Osteoblast (primary cell): ENCODE measurements around the gene CEMP1. TPM values are rescaled to one million over a fixed set of nuclear protein-coding genes. Genes with fewer than 3 reads are reported as not detected.

Experiments used
- DNase-seq: peaks from one replicate; pipeline ENCODE4 v3.0.0; 2011; ENCODE audit warnings: low spot score, mixed read lengths; ENCODE audit not compliant: insufficient read length; ENCODE audit errors: missing footprints
- H2AFZ ChIP-seq: 2 replicates; pipeline ENCODE4 v1.6.0; 2011; ENCODE audit warnings: mild to moderate bottlenecking, low read length
- H3K27ac ChIP-seq: 2 replicates; pipeline ENCODE4 v1.5.1; 2011; ENCODE audit warnings: mild to moderate bottlenecking, low read depth, low read length, moderate library complexity
- H3K27me3 ChIP-seq: 2 replicates; pipeline ENCODE4 v1.6.0; 2012; ENCODE audit warnings: mild to moderate bottlenecking, control low read depth, inconsistent platforms, low read length, moderate library complexity; ENCODE audit not compliant: insufficient read depth
- H3K36me3 ChIP-seq: 2 replicates; pipeline ENCODE4 v1.5.1; 2011; ENCODE audit warnings: mild to moderate bottlenecking, low read length, control low read depth, moderate library complexity; ENCODE audit not compliant: insufficient read depth
- H3K4me1 ChIP-seq: 2 replicates; pipeline ENCODE4 v1.5.1; 2011; ENCODE audit warnings: mild to moderate bottlenecking, low read length, control low read depth, moderate library complexity; ENCODE audit not compliant: insufficient read depth
- H3K4me2 ChIP-seq: 2 replicates; pipeline ENCODE4 v1.6.0; 2011; ENCODE audit warnings: mild to moderate bottlenecking, low read length; ENCODE audit not compliant: insufficient read depth
- H3K4me3 ChIP-seq: fragments of 200-600 bp; sonication (generic); 3 replicates; pipeline ENCODE4 v1.5.1; 2012; ENCODE audit warnings: mild to moderate bottlenecking, low read length, inconsistent platforms; ENCODE audit not compliant: insufficient read depth
- H3K79me2 ChIP-seq: 2 replicates; pipeline ENCODE4 v1.6.0; 2012; ENCODE audit warnings: mild to moderate bottlenecking, low read length, control low read depth, inconsistent platforms; ENCODE audit not compliant: insufficient read depth
- H3K9me3 ChIP-seq: 2 replicates; pipeline ENCODE4 v1.5.1; 2011; ENCODE audit warnings: low read depth, low read length, control low read depth
- H4K20me1 ChIP-seq: 2 replicates; pipeline ENCODE4 v1.6.0; 2012; ENCODE audit warnings: mild to moderate bottlenecking, low read length, control low read depth; ENCODE audit not compliant: insufficient read depth
- total RNA-seq: library from RNA; depleted of rRNA; stranded (reverse); fragments of >200 nt; gene quantifications from 2 replicates; pipeline ENCODE4 v1.2.3, GENCODE V29; 2012
- TF ChIP-seq, protein P1 (sequence below): IDR thresholded peaks from 2 replicates; pipeline ENCODE4 v1.5.1; 2011; ENCODE audit warnings: mild to moderate bottlenecking, low read depth, low read length, moderate library complexity; ENCODE audit errors: extremely low read depth

The CEMP1 gene
- total RNA-seq, 1 donor = not detected

DNA sequence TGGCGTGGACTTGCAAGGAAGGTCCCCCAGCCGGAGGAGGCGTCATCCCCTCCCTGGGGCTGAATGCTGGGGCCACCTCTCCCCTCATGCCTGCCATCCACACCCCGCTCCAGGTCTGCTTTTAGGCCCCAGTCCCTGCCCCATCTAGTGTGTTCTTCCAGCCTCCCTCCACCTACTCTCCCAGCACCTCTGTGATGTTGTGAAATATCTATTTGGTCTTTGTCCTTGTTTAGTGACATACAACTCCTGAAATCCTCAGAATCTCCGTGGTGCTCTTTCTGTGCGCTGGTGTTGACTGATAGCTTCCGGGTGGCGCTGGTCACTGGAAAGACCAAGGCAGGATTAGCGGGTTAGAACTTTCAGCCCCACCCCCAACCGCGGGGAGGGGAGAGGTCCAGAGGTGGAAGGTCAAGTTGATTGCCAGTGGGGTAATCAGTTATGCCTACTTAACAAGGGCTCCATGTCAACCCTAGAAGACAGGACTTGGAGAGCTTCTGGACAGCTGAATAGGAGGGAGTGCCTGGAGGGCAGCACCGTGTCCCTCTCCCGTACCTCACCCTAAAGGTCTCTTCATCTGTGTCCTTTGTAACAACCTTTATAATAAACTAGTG lies 46.2 kb downstream of the CEMP1 start:
- TF ChIP-seq, protein P1, sequence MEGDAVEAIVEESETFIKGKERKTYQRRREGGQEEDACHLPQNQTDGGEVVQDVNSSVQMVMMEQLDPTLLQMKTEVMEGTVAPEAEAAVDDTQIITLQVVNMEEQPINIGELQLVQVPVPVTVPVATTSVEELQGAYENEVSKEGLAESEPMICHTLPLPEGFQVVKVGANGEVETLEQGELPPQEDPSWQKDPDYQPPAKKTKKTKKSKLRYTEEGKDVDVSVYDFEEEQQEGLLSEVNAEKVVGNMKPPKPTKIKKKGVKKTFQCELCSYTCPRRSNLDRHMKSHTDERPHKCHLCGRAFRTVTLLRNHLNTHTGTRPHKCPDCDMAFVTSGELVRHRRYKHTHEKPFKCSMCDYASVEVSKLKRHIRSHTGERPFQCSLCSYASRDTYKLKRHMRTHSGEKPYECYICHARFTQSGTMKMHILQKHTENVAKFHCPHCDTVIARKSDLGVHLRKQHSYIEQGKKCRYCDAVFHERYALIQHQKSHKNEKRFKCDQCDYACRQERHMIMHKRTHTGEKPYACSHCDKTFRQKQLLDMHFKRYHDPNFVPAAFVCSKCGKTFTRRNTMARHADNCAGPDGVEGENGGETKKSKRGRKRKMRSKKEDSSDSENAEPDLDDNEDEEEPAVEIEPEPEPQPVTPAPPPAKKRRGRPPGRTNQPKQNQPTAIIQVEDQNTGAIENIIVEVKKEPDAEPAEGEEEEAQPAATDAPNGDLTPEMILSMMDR = no peak
- Histone ChIP-seq H3K4me2 (no peak overlapping the region), H3K4me1 (peaks cover 14% of the 10 kb centered on the region), H3K4me3 (no peak overlapping the region), H3K27ac (no peak overlapping the region), H3K9me3 (no peaks in the 10 kb centered on the region), H3K36me3 (no peaks in the 10 kb centered on the region), H4K20me1 (peaks cover 23% of the 10 kb centered on the region), H3K79me2 (peaks cover 54% of the 10 kb centered on the region), H2AFZ (no peak overlapping the region), H3K27me3 (no peaks in the 10 kb centered on the region)
- peak; percentile 41 for DNase-seq

DNA sequence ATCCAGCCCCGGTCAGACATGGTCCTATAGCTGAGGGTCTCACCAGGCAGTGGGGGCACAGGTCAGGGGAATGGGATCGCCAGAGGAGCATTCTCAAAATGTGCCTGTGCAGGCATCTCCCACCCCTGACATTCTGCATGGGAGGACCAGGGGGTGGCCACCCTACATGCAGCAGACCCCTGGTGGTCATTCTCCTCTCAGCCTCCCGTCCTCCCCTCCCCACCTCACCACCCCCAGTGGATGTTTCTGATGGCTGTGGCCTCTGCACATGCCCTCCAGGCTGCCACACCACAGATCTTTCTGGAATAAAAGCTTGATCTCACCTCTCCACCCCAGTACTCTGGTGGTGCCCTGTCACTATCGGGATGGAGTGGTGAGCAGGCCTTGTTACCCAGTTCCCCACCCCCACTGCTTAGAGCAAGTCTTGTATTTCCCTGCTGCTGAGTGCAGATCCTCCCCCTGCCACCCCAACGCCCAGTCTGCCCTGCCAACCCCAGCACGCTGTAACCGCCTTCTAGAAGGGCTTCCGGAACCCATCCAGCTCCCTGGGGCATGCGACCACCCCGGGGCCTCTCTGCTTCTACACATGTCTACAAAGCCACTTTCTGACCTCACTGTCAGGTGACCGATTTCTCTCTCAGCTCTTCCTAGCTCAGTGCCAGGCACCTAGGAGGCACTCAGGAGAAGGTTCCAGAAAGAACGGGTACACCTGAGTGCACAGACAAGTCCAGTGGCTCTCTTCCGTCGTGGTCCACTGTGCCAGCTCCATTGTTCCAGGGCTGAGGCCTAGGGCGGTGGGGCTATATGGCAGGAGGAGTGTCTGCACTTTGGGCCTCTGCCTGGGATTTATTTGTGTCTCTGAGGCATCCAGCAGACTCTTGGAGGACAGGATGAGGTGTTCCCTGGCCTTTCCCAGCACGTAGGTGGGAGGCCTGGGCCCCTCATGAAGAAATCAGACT lies 47.0 kb downstream of the CEMP1 start:
- Histone ChIP-seq H3K27me3 (no peaks in the 10 kb centered on the region), H3K36me3 (no peaks in the 10 kb centered on the region), H3K79me2 (peaks cover 49% of the 10 kb centered on the region), H3K27ac (no peak overlapping the region), H3K4me3 (peak overlapping the region; percentile 66), H3K4me1 (peaks cover 14% of the 10 kb centered on the region), H3K4me2 (peak overlapping the region; percentile 81), H2AFZ (no peak overlapping the region), H3K9me3 (no peaks in the 10 kb centered on the region), H4K20me1 (peaks cover 20% of the 10 kb centered on the region)
- TF ChIP-seq, protein P1 = no peak
- DNase-seq = peak; percentile 66

DNA sequence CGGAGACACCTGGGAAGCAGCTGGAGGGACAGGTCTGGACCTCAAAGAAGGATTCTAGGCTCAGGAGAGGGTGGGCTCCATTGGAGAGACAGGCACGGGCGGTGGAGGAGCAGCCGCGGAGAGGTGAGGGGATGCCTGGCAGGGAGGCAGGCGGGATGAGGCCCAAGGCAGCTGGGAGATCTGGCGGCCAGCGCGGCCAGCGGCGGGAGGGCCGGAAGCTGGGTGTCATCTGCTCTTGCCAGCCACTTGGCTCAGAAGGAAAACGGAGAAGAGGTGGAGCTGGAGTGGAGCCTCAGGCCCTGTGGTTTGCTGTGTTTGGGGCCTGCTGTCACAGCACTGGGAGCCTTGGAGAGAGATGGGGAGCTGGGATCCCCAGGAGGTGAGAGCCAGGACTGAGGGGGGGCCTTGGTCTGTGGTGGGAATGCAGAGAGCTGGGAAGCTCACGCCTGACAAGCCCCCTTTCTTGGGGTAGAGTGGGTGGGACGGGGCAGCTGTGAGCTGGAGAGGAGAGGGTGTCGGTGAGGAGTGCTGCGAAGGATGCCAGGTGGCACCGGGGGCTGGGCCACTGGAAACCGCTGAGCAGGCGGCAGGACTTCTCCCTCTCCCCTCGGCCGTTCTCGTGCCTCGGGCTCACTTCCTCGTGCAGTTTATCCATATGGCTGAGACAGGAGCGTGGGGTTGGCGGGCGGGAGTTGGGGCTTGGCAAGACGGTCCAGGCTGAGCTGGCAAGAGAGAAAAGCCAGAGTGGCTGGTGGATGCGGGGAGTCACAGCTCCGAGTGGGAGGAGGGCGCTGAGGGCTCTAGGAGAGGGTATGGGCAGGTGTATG lies 48.3 kb downstream of the CEMP1 start:
- peak; percentile 99 for DNase-seq
- TF ChIP-seq, protein P1 = no peak
- H3K27ac ChIP-seq = peak overlapping the region; percentile 68
- peak overlapping the region; percentile 66 for H3K4me3 ChIP-seq
- H2AFZ ChIP-seq = peak overlapping the region; percentile 90
- peak overlapping the region; percentile 81 for H3K4me2 ChIP-seq
- peaks cover 14% of the 10 kb centered on the region for H3K4me1 ChIP-seq
- H3K9me3 ChIP-seq = no peaks in the 10 kb centered on the region
- H3K27me3 ChIP-seq = no peaks in the 10 kb centered on the region
- no peaks in the 10 kb centered on the region for H3K36me3 ChIP-seq
- H4K20me1 ChIP-seq = peaks cover 21% of the 10 kb centered on the region
- peaks cover 55% of the 10 kb centered on the region for H3K79me2 ChIP-seq
